RWPE1 (cell line): Measurements from ENCODE around the gene SSC4D.
"Not testable (repeated sequence)": the region's sequence is repeated elsewhere in the genome, so short reads cannot be mapped to it uniquely, and the experiment has no call there.

Source experiments
- CTCF ChIA-PET: fragments of 350-600 bp; sonication (Branson Sonifier 250); formaldehyde crosslinking; extraction: SDS; loops from one replicate; lab custom pipeline; 2021; lab: Yijun Ruan, JAX
- POLR2A ChIA-PET: fragments of 400-600 bp; formaldehyde crosslinking; extraction: SDS; loops from one replicate; lab custom pipeline; 2020; ENCODE audit warnings: antibody characterized with exemption; ENCODE audit not compliant: low non-redundant PET; lab: Yijun Ruan, JAX
- DNase-seq: peaks from one replicate; pipeline ENCODE4 v3.0.0; 2012; ENCODE audit warnings: low spot score
- H3K27ac ChIP-seq: fragments of 450-650 bp; 2 replicates; pipeline ENCODE4 v1.5.1; 2017
- CTCF ChIP-seq: fragments of 450-650 bp; conservative IDR thresholded peaks from 2 replicates; pipeline ENCODE4 v1.5.1; 2017; ENCODE audit warnings: low read depth, mild to moderate bottlenecking

SSC4D gene

GRCh38 chr7:76364198-76364584, 45.3 kb downstream of the SSC4D start:
- CTCF ChIA-PET, result interaction anchor here (0.6 to 1.3 kb wide), 3 partner anchors 22 to 96 kb away, joined by 3 to 5 read pairs (median 3); no protein-coding TSS in a partner anchor
- TF ChIP-seq CTCF, result no peak
- peak; percentile 30 for DNase-seq
- peak overlapping the region; percentile 99 for H3K27ac ChIP-seq
- POLR2A ChIA-PET, result interaction anchor here (0.6 to 1.1 kb wide), 4 partner anchors 28 to 785 kb away, joined by 3 to 7 read pairs (median 4); no protein-coding TSS in a partner anchor

- CTCF ChIA-PET, result interaction anchor here (0.7 to 1.3 kb wide), 2 partner anchors 56 to 300 kb away, joined by 3 to 4 read pairs; no protein-coding TSS in a partner anchor
- POLR2A ChIA-PET, result interaction anchor here (0.7 to 1.1 kb wide), 2 partner anchors 31 to 69 kb away, joined by 3 read pairs; no protein-coding TSS in a partner anchor
- H3K27ac ChIP-seq, result peak overlapping the region; percentile 99
- DNase-seq, result not testable (repeated sequence)
These were observed 45.7 kb downstream of the SSC4D start for GRCh38 chr7:76363754-76364153.

GRCh38 chr7:76359978-76360638, 49.4 kb downstream of the SSC4D start:
- ChIA-PET POLR2A (no interaction called here), CTCF (interaction anchor here (0.6 to 0.8 kb wide), 3 partner anchors 27 to 64 kb away, joined by 3 to 5 read pairs (median 3); no protein-coding TSS in a partner anchor)

GRCh38 chr7:76359111-76359977, 50.2 kb downstream of the SSC4D start:
- peak overlapping the region; percentile 92 for H3K27ac ChIP-seq
- ChIA-PET CTCF (interaction anchor here (0.6 to 0.8 kb wide), 5 partner anchors 10 to 181 kb away, joined by 3 to 4 read pairs (median 3); no protein-coding TSS in a partner anchor), POLR2A (interaction anchor here (1.0 kb wide), 1 partner anchor 41 kb away, joined by 4 read pairs; no protein-coding TSS in a partner anchor)
- peak; percentile 98 for DNase-seq
- TF ChIP-seq CTCF, result peak; percentile 94

More at GRCh38 chr7:76359978-76360638, 49.4 kb downstream of the SSC4D start:
- TF ChIP-seq CTCF, result no peak
- DNase-seq, result no peak
- peak overlapping the region; percentile 92 for H3K27ac ChIP-seq

GRCh38 chr7:76358481-76359110, 50.9 kb downstream of the SSC4D start, which contains the start of gene YWHAG:
Gene YWHAG, minus strand, starts transcription at chr7:76358991. Its CDS starts 183 bp downstream, at chr7:76358808.
- peak; percentile 82 for DNase-seq
- POLR2A ChIA-PET, result interaction anchor here (1.0 kb wide), 1 partner anchor 40 kb away, joined by 4 read pairs; no protein-coding TSS in a partner anchor
- peak within 1 kb of the TSS; percentile 92 for H3K27ac ChIP-seq
- CTCF ChIA-PET, result interaction anchor here (0.6 kb wide), 2 partner anchors 10 to 90 kb away, joined by 3 to 4 read pairs; no protein-coding TSS in a partner anchor
- TF ChIP-seq CTCF, result no peak

- TF ChIP-seq CTCF, result no peak
- peak; percentile 49 for DNase-seq
- POLR2A ChIA-PET, result no interaction called here
- CTCF ChIA-PET, result no interaction called here
- H3K27ac ChIP-seq, result peak overlapping the region; percentile 92
These were observed 51.5 kb downstream of the SSC4D start for GRCh38 chr7:76358011-76358480.
